NOMO-1 treated with dmso at 0.1 percent for 144 hours (cell line): ENCODE data around the gene GMCL1.
"Not testable (repeated sequence)": the region's sequence is repeated elsewhere in the genome, so short reads cannot be mapped to it uniquely, and the experiment has no call there.

Source experiments
- DNase-seq: peaks from one replicate; lab custom pipeline; 2025; ENCODE audit not compliant: unreplicated experiment; lab: John Stamatoyannopoulos, UW

GMCL1 gene

GRCh38 chr2:69846182-69847067 is 17.0 kb downstream of the GMCL1 start:
- no peak for DNase-seq

- DNase-seq, result no peak
These were observed 17.8 kb downstream of the GMCL1 start for GRCh38 chr2:69847068-69847828.

GRCh38 chr2:69848186-69848790 is 18.8 kb downstream of the GMCL1 start:
- DNase-seq, result no peak

GRCh38 chr2:69858261-69858660 is 28.8 kb downstream of the GMCL1 start:
- DNase-seq, result no peak

- no peak for DNase-seq
These were observed 33.8 kb downstream of the GMCL1 start for GRCh38 chr2:69863298-69863697.

GRCh38 chr2:69888451-69888850 is 59.0 kb downstream of the GMCL1 start:
- no peak for DNase-seq

- no peak for DNase-seq
These were observed 59.8 kb downstream of the GMCL1 start for GRCh38 chr2:69889302-69889701.

GRCh38 chr2:69890881-69891280 is 61.4 kb downstream of the GMCL1 start:
- DNase-seq, result no peak

GRCh38 chr2:69892838-69893424 is 63.5 kb downstream of the GMCL1 start:
- not testable (repeated sequence) for DNase-seq

- DNase-seq, result peak; percentile 50
These were observed 64.5 kb downstream of the GMCL1 start, which contains the start of gene SNRNP27 for GRCh38 chr2:69893684-69894551. Gene SNRNP27, plus strand, starts transcription at chr2:69893956. Its CDS starts 29 bp downstream, at chr2:69893985.

GRCh38 chr2:69894737-69895136 is 65.3 kb downstream of the GMCL1 start:
- not testable (repeated sequence) for DNase-seq

GRCh38 chr2:69902213-69902922 is 72.9 kb downstream of the GMCL1 start:
- DNase-seq, result peak; percentile 86

- no peak for DNase-seq
These were observed 77.8 kb downstream of the GMCL1 start for GRCh38 chr2:69907216-69907615.

GRCh38 chr2:69911985-69912563 is 82.6 kb downstream of the GMCL1 start:
- no peak for DNase-seq

- peak; percentile 99 for DNase-seq
These were observed 84.9 kb downstream of the GMCL1 start for GRCh38 chr2:69914164-69914949.

- DNase-seq, result no peak
These were observed 85.8 kb downstream of the GMCL1 start, which contains the start of gene MXD1 for GRCh38 chr2:69914950-69915945. Gene MXD1, plus strand, starts transcription at chr2:69915109. Its CDS starts 222 bp downstream, at chr2:69915331.

- DNase-seq, result no peak
These were observed 86.6 kb downstream of the GMCL1 start for GRCh38 chr2:69916106-69916505.
